Measurements from ENCODE around the gene HOXC10. TPM values are rescaled to one million over a fixed set of nuclear protein-coding genes. Genes with fewer than 3 reads are reported as not detected.

The HOXC10 gene
- total RNA-seq, 1 experiment from 2014 or later: not detected

DNA sequence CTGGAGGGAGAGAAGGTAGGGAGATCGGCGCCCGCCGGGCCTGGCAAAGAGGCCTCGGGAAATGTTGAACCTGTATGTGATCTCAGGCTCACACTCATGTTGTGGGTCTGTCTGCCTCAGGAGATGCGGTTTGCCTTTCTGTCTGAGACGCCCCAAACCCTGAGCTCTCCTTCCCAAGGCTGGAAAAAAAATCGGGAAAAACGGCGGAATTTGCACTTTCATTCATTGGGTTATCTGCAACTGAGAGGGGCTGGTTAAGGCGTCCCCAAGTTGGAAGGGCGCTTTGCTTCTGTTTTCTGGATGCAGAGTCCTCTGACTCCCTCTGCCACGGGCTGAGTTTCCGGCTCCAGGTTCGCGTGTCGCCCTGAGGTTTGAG is 10.0 kb downstream of the HOXC10 start:
- Mint-ChIP-seq H3K9me3 (ENCODE audit: unreplicated experiment) (no peaks in the 10 kb centered on the region), H3K4me3 (ENCODE audit: unreplicated experiment) (no peak overlapping the region), H3K36me3 (ENCODE audit: insufficient read depth, unreplicated experiment) (no peaks in the 10 kb centered on the region), H3K4me1 (ENCODE audit: insufficient read depth, unreplicated experiment) (peaks cover 6% of the 10 kb centered on the region), H3K27ac (ENCODE audit: low read depth, unreplicated experiment) (no peak overlapping the region), H3K27me3 (ENCODE audit: insufficient read depth, unreplicated experiment) (peaks cover 7% of the 10 kb centered on the region)
- ChIA-PET POLR2A (interaction anchor here (0.7 kb wide), 1 partner anchor 150 kb away, joined by 3 read pairs; no protein-coding TSS in a partner anchor), CTCF (interaction anchor here (0.6 to 1.0 kb wide), 2 partner anchors 132 to 215 kb away, joined by 3 read pairs; no protein-coding TSS in a partner anchor)
- intact Hi-C loops (cut with micrococcal nuclease): no loop called here
- no peak for DNase-seq (ENCODE audit: unreplicated experiment)
- TF ChIP-seq, protein P1, sequence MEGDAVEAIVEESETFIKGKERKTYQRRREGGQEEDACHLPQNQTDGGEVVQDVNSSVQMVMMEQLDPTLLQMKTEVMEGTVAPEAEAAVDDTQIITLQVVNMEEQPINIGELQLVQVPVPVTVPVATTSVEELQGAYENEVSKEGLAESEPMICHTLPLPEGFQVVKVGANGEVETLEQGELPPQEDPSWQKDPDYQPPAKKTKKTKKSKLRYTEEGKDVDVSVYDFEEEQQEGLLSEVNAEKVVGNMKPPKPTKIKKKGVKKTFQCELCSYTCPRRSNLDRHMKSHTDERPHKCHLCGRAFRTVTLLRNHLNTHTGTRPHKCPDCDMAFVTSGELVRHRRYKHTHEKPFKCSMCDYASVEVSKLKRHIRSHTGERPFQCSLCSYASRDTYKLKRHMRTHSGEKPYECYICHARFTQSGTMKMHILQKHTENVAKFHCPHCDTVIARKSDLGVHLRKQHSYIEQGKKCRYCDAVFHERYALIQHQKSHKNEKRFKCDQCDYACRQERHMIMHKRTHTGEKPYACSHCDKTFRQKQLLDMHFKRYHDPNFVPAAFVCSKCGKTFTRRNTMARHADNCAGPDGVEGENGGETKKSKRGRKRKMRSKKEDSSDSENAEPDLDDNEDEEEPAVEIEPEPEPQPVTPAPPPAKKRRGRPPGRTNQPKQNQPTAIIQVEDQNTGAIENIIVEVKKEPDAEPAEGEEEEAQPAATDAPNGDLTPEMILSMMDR (IDR thresholded peaks at IDR 0.05; ENCODE audit: unreplicated experiment): no peak
- no TSS peak for BruUV-seq (replicated peaks)

DNA sequence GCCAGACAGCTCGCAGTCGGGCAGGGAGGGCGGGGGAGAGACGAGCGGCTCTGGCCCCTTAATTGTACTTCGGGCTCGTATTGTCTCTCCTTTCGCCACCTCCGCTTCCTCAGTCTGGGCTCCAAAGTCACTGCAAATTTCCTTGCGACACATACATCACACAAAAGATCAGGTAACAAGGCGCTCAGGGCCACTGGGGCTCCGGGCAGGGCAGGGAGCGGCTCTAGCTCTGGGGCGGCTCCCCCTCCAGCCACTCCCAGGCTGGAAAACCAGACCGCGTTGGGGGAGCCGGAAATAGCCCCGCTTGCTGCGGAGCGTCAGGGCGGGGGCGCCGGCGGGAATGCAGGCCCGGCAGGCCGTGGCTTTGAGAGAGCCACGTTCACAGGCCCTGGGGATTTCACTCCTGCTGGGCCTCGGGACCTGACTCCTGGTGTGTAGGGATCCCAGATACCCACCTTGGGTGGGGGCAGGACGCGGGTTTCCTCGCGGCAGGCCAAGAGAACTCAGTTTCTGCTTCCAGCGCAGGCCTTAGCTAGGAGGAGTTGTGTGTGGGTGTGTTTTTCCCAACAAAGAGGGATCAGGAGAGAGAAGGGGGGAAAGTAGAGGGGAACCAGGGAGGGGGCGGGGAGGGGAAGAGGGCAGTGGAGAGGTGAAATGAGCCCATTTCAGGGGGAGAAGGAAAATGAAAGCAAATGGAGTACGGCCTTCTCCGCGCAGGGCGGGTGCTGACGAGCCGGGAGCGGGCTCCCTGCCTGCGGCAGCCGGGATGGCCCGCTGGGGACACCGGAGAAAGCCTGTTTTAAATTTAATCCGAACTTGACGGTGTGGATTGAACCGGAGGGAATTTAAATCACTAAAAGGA is 10.7 kb downstream of the HOXC10 start:
- POLR2A ChIA-PET: no interaction called here
- H3K36me3 Mint-ChIP-seq (ENCODE audit: insufficient read depth, unreplicated experiment): no peaks in the 10 kb centered on the region
- CTCF ChIA-PET: interaction anchor here (1.0 kb wide), 1 partner anchor 214 kb away, joined by 3 read pairs; no protein-coding TSS in a partner anchor
- peaks cover 7% of the 10 kb centered on the region for H3K27me3 Mint-ChIP-seq (ENCODE audit: insufficient read depth, unreplicated experiment)
- H3K4me1 Mint-ChIP-seq (ENCODE audit: insufficient read depth, unreplicated experiment): no peaks in the 10 kb centered on the region
- H3K27ac Mint-ChIP-seq (ENCODE audit: low read depth, unreplicated experiment): no peak overlapping the region
- H3K4me3 Mint-ChIP-seq (ENCODE audit: unreplicated experiment): no peak overlapping the region
- no peak for DNase-seq (ENCODE audit: unreplicated experiment)
- H3K9me3 Mint-ChIP-seq (ENCODE audit: unreplicated experiment): no peaks in the 10 kb centered on the region
- BruUV-seq (replicated peaks): no TSS peak
- TF ChIP-seq, protein P1 (IDR thresholded peaks at IDR 0.05; ENCODE audit: unreplicated experiment): no peak
- intact Hi-C loops (cut with micrococcal nuclease): no loop called here

DNA sequence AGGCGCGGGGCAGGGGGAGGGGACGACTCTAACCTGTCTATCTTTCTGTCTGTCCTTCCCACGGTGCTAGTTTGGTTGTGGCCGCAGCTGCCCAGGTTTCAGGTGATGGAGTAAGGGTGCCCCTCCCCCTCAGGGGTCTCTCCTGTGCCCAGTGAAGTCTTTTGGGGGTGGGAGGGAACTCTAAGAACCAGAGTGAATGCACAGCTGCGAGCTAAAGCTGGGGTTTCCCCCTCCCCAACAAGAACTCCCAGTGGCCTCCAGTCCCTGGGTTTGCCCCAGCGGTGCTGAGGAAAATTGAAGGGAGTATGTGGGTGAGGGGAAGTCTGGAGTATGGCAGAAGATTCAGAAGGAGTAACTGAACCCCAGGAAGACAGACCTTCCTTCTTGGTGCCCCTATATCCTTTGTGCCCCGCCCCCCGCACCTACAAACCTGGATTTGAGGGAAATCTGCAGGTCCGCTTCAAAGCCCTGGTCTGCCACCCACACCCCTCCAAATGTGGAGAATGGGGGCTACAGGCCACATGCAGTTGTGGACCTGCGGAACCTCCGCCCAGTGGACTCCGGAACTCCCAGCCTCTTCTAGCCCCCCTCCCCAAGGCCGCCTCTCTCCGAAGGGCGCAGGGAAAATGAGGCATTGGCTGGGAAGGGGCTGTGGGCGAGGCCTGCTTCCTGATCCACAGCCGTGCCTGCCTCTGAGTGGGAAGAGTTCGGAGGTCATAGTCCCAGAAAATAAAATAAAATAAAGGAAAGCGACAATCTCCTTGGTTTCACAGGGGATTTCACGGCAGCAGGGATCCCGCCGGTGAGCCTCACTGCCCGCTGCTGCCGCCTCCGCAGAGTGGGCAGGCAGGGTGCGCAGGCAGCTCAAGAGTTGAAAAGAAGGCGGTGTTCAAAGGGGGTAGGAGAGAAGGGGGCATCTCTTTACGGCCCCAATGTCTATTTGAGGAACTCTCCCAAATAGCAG is 11.6 kb downstream of the HOXC10 start:
- Mint-ChIP-seq H3K27me3 (ENCODE audit: insufficient read depth, unreplicated experiment) (peaks cover 7% of the 10 kb centered on the region), H3K36me3 (ENCODE audit: insufficient read depth, unreplicated experiment) (no peaks in the 10 kb centered on the region), H3K9me3 (ENCODE audit: unreplicated experiment) (no peaks in the 10 kb centered on the region), H3K4me3 (ENCODE audit: unreplicated experiment) (no peak overlapping the region), H3K27ac (ENCODE audit: low read depth, unreplicated experiment) (no peak overlapping the region), H3K4me1 (ENCODE audit: insufficient read depth, unreplicated experiment) (peaks cover 7% of the 10 kb centered on the region)
- DNase-seq (ENCODE audit: unreplicated experiment): no peak
- intact Hi-C loops (cut with micrococcal nuclease): no loop called here
- POLR2A ChIA-PET: no interaction called here
- CTCF ChIA-PET: interaction anchor here (1.0 kb wide), 1 partner anchor 213 kb away, joined by 3 read pairs; no protein-coding TSS in a partner anchor
- TF ChIP-seq, protein P1 (IDR thresholded peaks at IDR 0.05; ENCODE audit: unreplicated experiment): no peak
- no TSS peak for BruUV-seq (replicated peaks)

Data from MCF 10A (cell line).